PC-9 (cell line): ENCODE data around the gene TRAPPC12. TPM values are rescaled to one million over a fixed set of nuclear protein-coding genes. Genes with fewer than 3 reads are reported as not detected.
A peak's percentile ranks its signal among the peaks of the same experiment; 100 is the strongest.

ENCODE experiments used
- BruUV-seq: library from RNA; stranded (reverse); fragments of 400-500 nt; replicated peaks from 2 replicates; lab custom pipeline; 2021; lab: Mats Ljungman, UMichigan
- CTCF ChIA-PET: fragments of 300-600 bp; sonication (Branson Sonifier 250); formaldehyde crosslinking; loops from one replicate; lab custom pipeline; 2022; ENCODE audit warnings: antibody characterized with exemption; lab: Charles Lee
- POLR2A ChIA-PET: fragments of 300-600 bp; sonication (Branson Sonifier 250); formaldehyde crosslinking; loops from one replicate; lab custom pipeline; 2022; ENCODE audit warnings: antibody characterized with exemption; ENCODE audit not compliant: unreplicated experiment; lab: Charles Lee
- DNase-seq, 2 experiments: peaks; one replicate each; pipeline versions ENCODE4 v3.0.0 to v3.0.0-alpha.2; 2015 to 2022; ENCODE audit warnings: mixed read lengths in 1 of 2
- H2AFZ ChIP-seq: fragments of 200-600 bp; sonication (generic); 2 replicates; pipeline ENCODE4 v1.8.1; 2017; ENCODE audit warnings: antibody characterized with exemption
- H3F3A ChIP-seq: fragments of 200-600 bp; sonication (generic); 2 replicates; pipeline ENCODE4 v1.8.1; 2017; ENCODE audit warnings: antibody characterized with exemption, mild to moderate bottlenecking, low read depth; ENCODE audit not compliant: insufficient read depth
- H3K27ac ChIP-seq: fragments of 200-600 bp; sonication (generic); 2 replicates; pipeline ENCODE4 v1.6.1; 2016; ENCODE audit warnings: mixed run types
- H3K27me3 ChIP-seq: fragments of 200-600 bp; sonication (generic); 2 replicates; pipeline ENCODE4 v1.6.1; 2016; ENCODE audit warnings: low read depth, mixed run types; ENCODE audit not compliant: insufficient read depth
- H3K36me3 ChIP-seq: fragments of 200-600 bp; sonication (generic); 2 replicates; pipeline ENCODE4 v1.6.1; 2016; ENCODE audit warnings: low read depth, mixed run types
- H3K4me1 ChIP-seq: fragments of 200-600 bp; sonication (generic); replicated peaks from 2 replicates; pipeline ENCODE4 v1.6.1; 2016; ENCODE audit warnings: mixed run types; ENCODE audit not compliant: insufficient read depth
- H3K4me2 ChIP-seq: fragments of 200-600 bp; sonication (generic); 2 replicates; pipeline ENCODE4 v1.6.1; 2017; ENCODE audit warnings: mixed run types
- H3K4me3 ChIP-seq: fragments of 200-600 bp; sonication (generic); 2 replicates; pipeline ENCODE4 v1.6.1; 2016; ENCODE audit warnings: mixed run types
- H3K79me2 ChIP-seq: fragments of 200-600 bp; sonication (generic); 2 replicates; pipeline ENCODE4 v1.6.1; 2017; ENCODE audit warnings: low read depth, mixed run types
- H3K9me2 ChIP-seq: fragments of 200-600 bp; sonication (generic); 2 replicates; pipeline ENCODE4 v1.8.1; 2017; ENCODE audit warnings: mild to moderate bottlenecking; ENCODE audit not compliant: insufficient read depth
- H3K9me3 ChIP-seq: fragments of 200-600 bp; sonication (generic); 2 replicates; pipeline ENCODE4 v1.8.1; 2016; ENCODE audit warnings: low read depth; ENCODE audit not compliant: insufficient read depth
- H4K20me1 ChIP-seq: fragments of 200-600 bp; sonication (generic); 2 replicates; pipeline ENCODE4 v1.8.1; 2017; ENCODE audit not compliant: insufficient read depth
- EZH2 ChIP-seq: fragments of 200-600 bp; sonication (generic); IDR thresholded peaks from 2 replicates; pipeline ENCODE4 v1.8.0; 2017; ENCODE audit warnings: antibody characterized with exemption, low read depth
- intact Hi-C: fragments of 100-400 bp; cut with micrococcal nuclease; formaldehyde crosslinking; loops from one replicate; pipeline ENCODE4 v1.10.0; 2022; ENCODE audit not compliant: unreplicated experiment
- total RNA-seq: library from RNA; stranded (reverse); gene quantifications from 2 replicates; pipeline ENCODE4 v1.2.3, GENCODE V29; 2021
- TF ChIP-seq, protein P1 (sequence below): fragments of 200-600 bp; sonication (generic); conservative IDR thresholded peaks from 2 replicates; pipeline ENCODE4 v1.6.1; 2017; ENCODE audit warnings: mixed run types, antibody characterized with exemption, mild to moderate bottlenecking, moderate library complexity

TRAPPC12 gene
- total RNA-seq, 1 experiment from 2014 or later: 69.3 TPM

DNA sequence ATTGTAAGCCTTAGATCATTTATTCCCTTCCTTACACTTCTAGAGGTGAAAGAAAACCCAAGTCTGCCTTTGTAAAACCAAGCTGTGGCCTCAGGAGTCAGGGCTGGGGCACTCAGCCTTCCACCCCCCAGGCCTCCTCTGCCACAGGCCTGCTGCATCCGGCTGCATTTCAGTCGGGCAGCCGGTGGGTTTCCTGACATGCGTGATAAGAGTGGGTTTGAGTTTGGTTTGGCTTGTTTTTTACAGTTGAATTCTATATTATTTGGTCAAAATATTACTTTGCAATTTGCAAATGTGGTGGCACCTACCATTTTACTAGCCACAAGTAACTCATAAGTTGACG lies 97.5 kb downstream of the TRAPPC12 start:
- no peak for DNase-seq
- H2AFZ ChIP-seq: no peak overlapping the region
- no peaks in the 10 kb centered on the region for H3K9me3 ChIP-seq
- ChIA-PET POLR2A (no interaction called here), CTCF (interaction anchor here (0.6 kb wide), 1 partner anchor 25 kb away, joined by 7 read pairs; no protein-coding TSS in a partner anchor)
- no peaks in the 10 kb centered on the region for H3K9me2 ChIP-seq
- no peaks in the 10 kb centered on the region for H3K27me3 ChIP-seq
- H4K20me1 ChIP-seq: no peaks in the 10 kb centered on the region; the same call in none of the 2 replicates
- no peaks in the 10 kb centered on the region for H3K4me1 ChIP-seq
- no peak overlapping the region for H3K4me3 ChIP-seq
- H3F3A ChIP-seq: peaks cover 4% of the 10 kb centered on the region; the same call in 1 of the 2 replicates
- intact Hi-C loops: no loop called here
- H3K36me3 ChIP-seq: 0 out of 2 replicates have a peak, but pooled peaks cover 3% of the 10 kb centered on the region
- no peaks in the 10 kb centered on the region for H3K79me2 ChIP-seq
- H3K4me2 ChIP-seq: no peak overlapping the region
- no peak overlapping the region for H3K27ac ChIP-seq
- TF ChIP-seq EZH2: no peak
- TF ChIP-seq, protein P1, sequence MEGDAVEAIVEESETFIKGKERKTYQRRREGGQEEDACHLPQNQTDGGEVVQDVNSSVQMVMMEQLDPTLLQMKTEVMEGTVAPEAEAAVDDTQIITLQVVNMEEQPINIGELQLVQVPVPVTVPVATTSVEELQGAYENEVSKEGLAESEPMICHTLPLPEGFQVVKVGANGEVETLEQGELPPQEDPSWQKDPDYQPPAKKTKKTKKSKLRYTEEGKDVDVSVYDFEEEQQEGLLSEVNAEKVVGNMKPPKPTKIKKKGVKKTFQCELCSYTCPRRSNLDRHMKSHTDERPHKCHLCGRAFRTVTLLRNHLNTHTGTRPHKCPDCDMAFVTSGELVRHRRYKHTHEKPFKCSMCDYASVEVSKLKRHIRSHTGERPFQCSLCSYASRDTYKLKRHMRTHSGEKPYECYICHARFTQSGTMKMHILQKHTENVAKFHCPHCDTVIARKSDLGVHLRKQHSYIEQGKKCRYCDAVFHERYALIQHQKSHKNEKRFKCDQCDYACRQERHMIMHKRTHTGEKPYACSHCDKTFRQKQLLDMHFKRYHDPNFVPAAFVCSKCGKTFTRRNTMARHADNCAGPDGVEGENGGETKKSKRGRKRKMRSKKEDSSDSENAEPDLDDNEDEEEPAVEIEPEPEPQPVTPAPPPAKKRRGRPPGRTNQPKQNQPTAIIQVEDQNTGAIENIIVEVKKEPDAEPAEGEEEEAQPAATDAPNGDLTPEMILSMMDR: no peak
- BruUV-seq: no TSS peak

GRCh38 chr2:3478846-3479385 lies 99.4 kb downstream of the TRAPPC12 start:
- H3K4me1 ChIP-seq: no peaks in the 10 kb centered on the region
- intact Hi-C loops: no loop called here
- no peaks in the 10 kb centered on the region; the same call in none of the 2 replicates for H4K20me1 ChIP-seq
- H3K27ac ChIP-seq: no peak overlapping the region
- H3K79me2 ChIP-seq: no peaks in the 10 kb centered on the region
- peaks cover 4% of the 10 kb centered on the region; the same call in 1 of the 2 replicates for H3F3A ChIP-seq
- H3K4me3 ChIP-seq: no peak overlapping the region
- BruUV-seq: no TSS peak
- CTCF ChIA-PET: no interaction called here
- TF ChIP-seq, protein P1: no peak
- TF ChIP-seq EZH2: no peak
- no peaks in the 10 kb centered on the region for H3K9me2 ChIP-seq
- 0 out of 2 replicates have a peak, but pooled peaks cover 3% of the 10 kb centered on the region for H3K36me3 ChIP-seq
- H3K27me3 ChIP-seq: no peaks in the 10 kb centered on the region
- DNase-seq: no peak
- H3K9me3 ChIP-seq: no peaks in the 10 kb centered on the region
- POLR2A ChIA-PET: no interaction called here
- H2AFZ ChIP-seq: no peak overlapping the region
- no peak overlapping the region for H3K4me2 ChIP-seq

GRCh38 chr2:3479430-3480320 lies 100.2 kb downstream of the TRAPPC12 start:
- no peak overlapping the region for H3K27ac ChIP-seq
- H3K36me3 ChIP-seq: 0 out of 2 replicates have a peak, but pooled peaks cover 3% of the 10 kb centered on the region
- peak in 1 of 2 experiments; percentile 25 for DNase-seq
- H3K27me3 ChIP-seq: no peaks in the 10 kb centered on the region
- BruUV-seq: no TSS peak
- no peaks in the 10 kb centered on the region; the same call in none of the 2 replicates for H4K20me1 ChIP-seq
- TF ChIP-seq, protein P1: no peak
- TF ChIP-seq EZH2: no peak
- no peaks in the 10 kb centered on the region for H3K9me2 ChIP-seq
- no peaks in the 10 kb centered on the region for H3K9me3 ChIP-seq
- no peak overlapping the region for H3K4me2 ChIP-seq
- H3K4me1 ChIP-seq: no peaks in the 10 kb centered on the region
- H3K4me3 ChIP-seq: no peak overlapping the region
- H3F3A ChIP-seq: peaks cover 4% of the 10 kb centered on the region; the same call in 1 of the 2 replicates
- ChIA-PET POLR2A (no interaction called here), CTCF (no interaction called here)
- H3K79me2 ChIP-seq: no peaks in the 10 kb centered on the region
- no peak overlapping the region for H2AFZ ChIP-seq
- intact Hi-C loops: no loop called here
